ENCODE measurements around the gene CCDC158.

- no peak for TF ChIP-seq EZH2 (IDR thresholded peaks at IDR 0.05; ENCODE audit: borderline replicate concordance, insufficient read depth, low read depth, low read length, poor library complexity, severe bottlenecking)
- TF ChIP-seq, protein P1, sequence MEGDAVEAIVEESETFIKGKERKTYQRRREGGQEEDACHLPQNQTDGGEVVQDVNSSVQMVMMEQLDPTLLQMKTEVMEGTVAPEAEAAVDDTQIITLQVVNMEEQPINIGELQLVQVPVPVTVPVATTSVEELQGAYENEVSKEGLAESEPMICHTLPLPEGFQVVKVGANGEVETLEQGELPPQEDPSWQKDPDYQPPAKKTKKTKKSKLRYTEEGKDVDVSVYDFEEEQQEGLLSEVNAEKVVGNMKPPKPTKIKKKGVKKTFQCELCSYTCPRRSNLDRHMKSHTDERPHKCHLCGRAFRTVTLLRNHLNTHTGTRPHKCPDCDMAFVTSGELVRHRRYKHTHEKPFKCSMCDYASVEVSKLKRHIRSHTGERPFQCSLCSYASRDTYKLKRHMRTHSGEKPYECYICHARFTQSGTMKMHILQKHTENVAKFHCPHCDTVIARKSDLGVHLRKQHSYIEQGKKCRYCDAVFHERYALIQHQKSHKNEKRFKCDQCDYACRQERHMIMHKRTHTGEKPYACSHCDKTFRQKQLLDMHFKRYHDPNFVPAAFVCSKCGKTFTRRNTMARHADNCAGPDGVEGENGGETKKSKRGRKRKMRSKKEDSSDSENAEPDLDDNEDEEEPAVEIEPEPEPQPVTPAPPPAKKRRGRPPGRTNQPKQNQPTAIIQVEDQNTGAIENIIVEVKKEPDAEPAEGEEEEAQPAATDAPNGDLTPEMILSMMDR (IDR thresholded peaks at IDR 0.05): no peak
Observed at GRCh38 chr4:76385974-76386373, 35.0 kb downstream of the CCDC158 start.

Measured in B cell (primary cell).